Thyroid gland (tissue), 4 donors: ENCODE data around the gene TMEM143.

Experiments
- CTCF ChIP-seq, 6 experiments: fragments of 200-600 bp in 3 of 6; fragments of 450-650 bp in 3 of 6; sonication (generic) in 3 of 6; IDR thresholded peaks; one replicate each; pipeline ENCODE4 v1.5.1; 2016 to 2019; ENCODE audit warnings: antibody characterized with exemption in 6 of 6, mild to moderate bottlenecking in 2 of 6, inconsistent platforms in 1 of 6, moderate library complexity in 1 of 6
- POLR2A ChIP-seq, 2 donors: fragments of 450-650 bp; IDR thresholded peaks; one replicate each; pipeline ENCODE4 v1.6.1; 2017; ENCODE audit warnings: antibody characterized with exemption in 2 of 2, mild to moderate bottlenecking in 2 of 2, moderate library complexity in 1 of 2

DNA sequence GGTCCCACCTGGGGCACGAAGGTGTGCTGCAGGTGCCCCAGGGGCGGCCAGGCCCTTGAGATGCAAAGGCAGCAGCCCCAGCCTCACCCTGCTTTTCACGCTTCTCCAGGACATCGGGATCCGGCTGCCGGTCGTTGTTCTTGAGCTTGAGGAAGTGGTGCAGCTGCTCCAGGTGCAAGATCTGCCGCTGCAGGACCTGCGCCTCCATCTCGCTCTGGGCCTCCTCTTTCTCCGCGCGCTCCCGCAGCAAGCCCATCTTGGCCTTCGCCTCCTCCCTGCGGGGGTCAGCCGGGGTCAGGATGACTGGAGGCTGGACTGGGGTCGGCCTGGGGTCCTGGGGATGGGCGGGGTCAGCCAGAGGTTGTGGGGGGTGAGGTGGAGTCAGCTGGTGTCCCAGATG, 59.9 kb downstream of the TMEM143 start:
- no peak for TF ChIP-seq CTCF (IDR thresholded peaks at IDR 0.05)
- no peak for TF ChIP-seq POLR2A (IDR thresholded peaks at IDR 0.05)
